ENCODE data around the gene CTNNBL1.

GRCh38 chr20:37911261-37911660 is 217.4 kb downstream of the CTNNBL1 start:
- TF ChIP-seq POLR2AphosphoS5 (IDR thresholded peaks at IDR 0.05; ENCODE audit: low read depth, low read length) (no peak), CTCF (IDR thresholded peaks at IDR 0.05 in 2 of 3, conservative IDR thresholded peaks at IDR 0.05 in 1 of 3; ENCODE audit: borderline replicate concordance in 1 of 3, insufficient read depth in 1 of 3, low read depth in 2 of 3, low read length in 2 of 3) (no peak)

All from HCT116 (cell line).